HL-60 (cell line): ENCODE results near the gene ZFAND2B.

Experiments
- GABPA ChIP-seq: IDR thresholded peaks from 2 replicates; pipeline ENCODE4 v1.6.1; 2012; ENCODE audit warnings: low read depth
- POLR2AphosphoS5 ChIP-seq: IDR thresholded peaks from 2 replicates; pipeline ENCODE4 v1.6.1; 2012; ENCODE audit warnings: low read depth
- SPI1 ChIP-seq: IDR thresholded peaks from 2 replicates; pipeline ENCODE4 v1.6.1; 2012; ENCODE audit warnings: low read depth, mild to moderate bottlenecking, borderline replicate concordance
- TF ChIP-seq, protein P1 (sequence below): IDR thresholded peaks from one replicate; pipeline ENCODE4 v1.5.1; 2011; ENCODE audit warnings: low read length, control low read depth, inconsistent platforms; ENCODE audit not compliant: insufficient read depth
- TF ChIP-seq, protein P2 (sequence below): IDR thresholded peaks from 2 replicates; pipeline ENCODE4 v1.6.1; 2012; ENCODE audit warnings: low read depth; ENCODE audit not compliant: insufficient replicate concordance

DNA sequence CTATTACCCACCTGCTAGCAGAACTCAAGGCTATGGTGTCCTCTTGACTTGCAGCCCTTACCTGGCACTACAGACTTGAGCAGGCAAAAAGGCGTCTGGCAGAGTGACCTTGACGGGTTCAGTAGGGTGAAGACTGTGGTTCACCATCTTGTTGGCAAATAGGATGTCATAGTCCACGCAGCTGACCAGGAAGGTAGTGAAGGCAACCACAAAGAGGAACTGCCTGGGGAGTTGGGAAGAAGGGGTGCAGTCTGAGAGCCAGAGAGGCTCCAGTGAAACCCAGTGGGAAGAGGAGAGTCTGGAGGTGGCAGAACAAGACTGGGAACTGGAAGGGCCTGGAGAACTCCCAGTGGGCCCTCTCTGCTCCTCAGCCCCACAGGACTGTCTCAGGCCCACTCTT is 18.8 kb downstream of the ZFAND2B start:
- TF ChIP-seq, protein P1, sequence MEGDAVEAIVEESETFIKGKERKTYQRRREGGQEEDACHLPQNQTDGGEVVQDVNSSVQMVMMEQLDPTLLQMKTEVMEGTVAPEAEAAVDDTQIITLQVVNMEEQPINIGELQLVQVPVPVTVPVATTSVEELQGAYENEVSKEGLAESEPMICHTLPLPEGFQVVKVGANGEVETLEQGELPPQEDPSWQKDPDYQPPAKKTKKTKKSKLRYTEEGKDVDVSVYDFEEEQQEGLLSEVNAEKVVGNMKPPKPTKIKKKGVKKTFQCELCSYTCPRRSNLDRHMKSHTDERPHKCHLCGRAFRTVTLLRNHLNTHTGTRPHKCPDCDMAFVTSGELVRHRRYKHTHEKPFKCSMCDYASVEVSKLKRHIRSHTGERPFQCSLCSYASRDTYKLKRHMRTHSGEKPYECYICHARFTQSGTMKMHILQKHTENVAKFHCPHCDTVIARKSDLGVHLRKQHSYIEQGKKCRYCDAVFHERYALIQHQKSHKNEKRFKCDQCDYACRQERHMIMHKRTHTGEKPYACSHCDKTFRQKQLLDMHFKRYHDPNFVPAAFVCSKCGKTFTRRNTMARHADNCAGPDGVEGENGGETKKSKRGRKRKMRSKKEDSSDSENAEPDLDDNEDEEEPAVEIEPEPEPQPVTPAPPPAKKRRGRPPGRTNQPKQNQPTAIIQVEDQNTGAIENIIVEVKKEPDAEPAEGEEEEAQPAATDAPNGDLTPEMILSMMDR: no peak
- TF ChIP-seq, protein P2, sequence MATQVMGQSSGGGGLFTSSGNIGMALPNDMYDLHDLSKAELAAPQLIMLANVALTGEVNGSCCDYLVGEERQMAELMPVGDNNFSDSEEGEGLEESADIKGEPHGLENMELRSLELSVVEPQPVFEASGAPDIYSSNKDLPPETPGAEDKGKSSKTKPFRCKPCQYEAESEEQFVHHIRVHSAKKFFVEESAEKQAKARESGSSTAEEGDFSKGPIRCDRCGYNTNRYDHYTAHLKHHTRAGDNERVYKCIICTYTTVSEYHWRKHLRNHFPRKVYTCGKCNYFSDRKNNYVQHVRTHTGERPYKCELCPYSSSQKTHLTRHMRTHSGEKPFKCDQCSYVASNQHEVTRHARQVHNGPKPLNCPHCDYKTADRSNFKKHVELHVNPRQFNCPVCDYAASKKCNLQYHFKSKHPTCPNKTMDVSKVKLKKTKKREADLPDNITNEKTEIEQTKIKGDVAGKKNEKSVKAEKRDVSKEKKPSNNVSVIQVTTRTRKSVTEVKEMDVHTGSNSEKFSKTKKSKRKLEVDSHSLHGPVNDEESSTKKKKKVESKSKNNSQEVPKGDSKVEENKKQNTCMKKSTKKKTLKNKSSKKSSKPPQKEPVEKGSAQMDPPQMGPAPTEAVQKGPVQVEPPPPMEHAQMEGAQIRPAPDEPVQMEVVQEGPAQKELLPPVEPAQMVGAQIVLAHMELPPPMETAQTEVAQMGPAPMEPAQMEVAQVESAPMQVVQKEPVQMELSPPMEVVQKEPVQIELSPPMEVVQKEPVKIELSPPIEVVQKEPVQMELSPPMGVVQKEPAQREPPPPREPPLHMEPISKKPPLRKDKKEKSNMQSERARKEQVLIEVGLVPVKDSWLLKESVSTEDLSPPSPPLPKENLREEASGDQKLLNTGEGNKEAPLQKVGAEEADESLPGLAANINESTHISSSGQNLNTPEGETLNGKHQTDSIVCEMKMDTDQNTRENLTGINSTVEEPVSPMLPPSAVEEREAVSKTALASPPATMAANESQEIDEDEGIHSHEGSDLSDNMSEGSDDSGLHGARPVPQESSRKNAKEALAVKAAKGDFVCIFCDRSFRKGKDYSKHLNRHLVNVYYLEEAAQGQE: no peak
- TF ChIP-seq SPI1 (peak; percentile 99), POLR2AphosphoS5 (peak; percentile 100), GABPA (no peak)
